Fibroblast of pulmonary artery (primary cell): ENCODE results near the gene CDK19.
A peak's percentile ranks its signal among the peaks of the same experiment; 100 is the strongest.

Experiments
- DNase-seq: peaks from one replicate; pipeline ENCODE4 v3.0.0-alpha.2; 2010; ENCODE audit warnings: low read depth
- H3K4me3 ChIP-seq: replicated peaks from 2 replicates; pipeline ENCODE4 v1.5.1; 2011; ENCODE audit warnings: low read depth, mild to moderate bottlenecking, control low read depth, low read length, moderate library complexity
- CTCF ChIP-seq: IDR thresholded peaks from 2 replicates; pipeline ENCODE4 v1.5.1; 2011; ENCODE audit warnings: mild to moderate bottlenecking, control low read depth, low read length, inconsistent platforms; ENCODE audit errors: missing control alignments

Gene CDK19

GRCh38 chr6:110800196-110800838 is 15.0 kb downstream of the CDK19 start:
- TF ChIP-seq CTCF = no peak
- H3K4me3 ChIP-seq = no peak overlapping the region
- no peak for DNase-seq

GRCh38 chr6:110799655-110800054 is 15.6 kb downstream of the CDK19 start:
- TF ChIP-seq CTCF = no peak
- DNase-seq = no peak
- no peak overlapping the region for H3K4me3 ChIP-seq

GRCh38 chr6:110799189-110799588 is 16.1 kb downstream of the CDK19 start:
- TF ChIP-seq CTCF = no peak
- no peak for DNase-seq
- no peak overlapping the region for H3K4me3 ChIP-seq

- no peak for TF ChIP-seq CTCF
- H3K4me3 ChIP-seq = no peak overlapping the region
- no peak for DNase-seq
Measured at GRCh38 chr6:110795271-110795670, 20.0 kb downstream of the CDK19 start.

GRCh38 chr6:110786696-110787095 is 28.6 kb downstream of the CDK19 start:
- no peak overlapping the region for H3K4me3 ChIP-seq
- DNase-seq = no peak
- no peak for TF ChIP-seq CTCF

GRCh38 chr6:110786271-110786670 is 29.0 kb downstream of the CDK19 start:
- DNase-seq = peak; percentile 6
- no peak overlapping the region for H3K4me3 ChIP-seq
- no peak for TF ChIP-seq CTCF

GRCh38 chr6:110784610-110784979 is 30.7 kb downstream of the CDK19 start:
- no peak overlapping the region for H3K4me3 ChIP-seq
- TF ChIP-seq CTCF = no peak
- DNase-seq = no peak
